Natural killer cell (primary cell): ENCODE measurements around the gene AMDHD1. TPM values are rescaled to one million over a fixed set of nuclear protein-coding genes. Genes with fewer than 3 reads are reported as not detected.

Experiments used
- ATAC-seq, 3 donors: fragments of 150-1000 bp in 2 of 3; fragments of 200-7000 bp in 1 of 3; cut with Tn5 transposase; 1 replicate in 1 of 3; 2 replicates in 2 of 3; pipeline ENCODE4 v1.10.0; 2021; ENCODE audit warnings: mild to moderate bottlenecking in 2 of 3, moderate library complexity in 2 of 3
- DNase-seq, 2 donors: peaks; one replicate each; pipeline versions ENCODE4 v3.0.0 to v3.0.0-alpha.2; 2013 to 2021; ENCODE audit warnings: mixed read lengths in 1 of 2
- H3K27ac ChIP-seq: one replicate; pipeline ENCODE4 v1.5.1; 2013; ENCODE audit warnings: mild to moderate bottlenecking, low read length
- H3K27me3 ChIP-seq: one replicate; pipeline ENCODE4 v1.6.1; 2013; ENCODE audit warnings: low read length; ENCODE audit not compliant: control insufficient read depth, insufficient read depth
- H3K36me3 ChIP-seq: one replicate; pipeline ENCODE4 v1.6.1; 2013; ENCODE audit warnings: low read length; ENCODE audit not compliant: control insufficient read depth, insufficient read depth
- H3K4me1 ChIP-seq: one replicate; pipeline ENCODE4 v1.6.1; 2013; ENCODE audit warnings: low read length; ENCODE audit not compliant: control insufficient read depth, insufficient read depth
- H3K4me3 ChIP-seq: one replicate; pipeline ENCODE4 v1.5.1; 2013; ENCODE audit warnings: low read length
- H3K9me3 ChIP-seq: one replicate; pipeline ENCODE4 v1.6.1; 2013; ENCODE audit warnings: low read length; ENCODE audit not compliant: control insufficient read depth, insufficient read depth
- H3K27ac Mint-ChIP-seq, 2 donors: one replicate each; pipeline ENCODE4 v1.8.0; 2022; ENCODE audit warnings: mild to moderate bottlenecking in 2 of 2, mixed read lengths in 2 of 2, moderate library complexity in 1 of 2
- H3K27me3 Mint-ChIP-seq, 2 donors: one replicate each; pipeline ENCODE4 v1.8.0; 2022; ENCODE audit warnings: low read depth in 2 of 2, mixed read lengths in 2 of 2
- H3K36me3 Mint-ChIP-seq: one replicate; pipeline ENCODE4 v1.8.0; 2022; ENCODE audit warnings: mixed read lengths
- H3K4me1 Mint-ChIP-seq, 2 donors: one replicate each; pipeline ENCODE4 v1.8.0; 2022; ENCODE audit warnings: mixed read lengths in 2 of 2
- H3K4me3 Mint-ChIP-seq: one replicate; pipeline ENCODE4 v1.8.0; 2022; ENCODE audit warnings: mild to moderate bottlenecking, moderate library complexity, mixed read lengths
- H3K9me3 Mint-ChIP-seq, 2 donors: one replicate each; pipeline ENCODE4 v1.8.0; 2022; ENCODE audit warnings: mixed read lengths in 2 of 2
- WGBS: methylation state at CpG from one replicate; pipeline ENCODE4 v1.1.7; 2013; ENCODE audit warnings: missing lambda C conversion rate; ENCODE audit not compliant: insufficient coverage; 5-methylcytosine and 5-hydroxymethylcytosine counted together
- intact Hi-C: fragments of 100-400 bp; cut with micrococcal nuclease; formaldehyde crosslinking; loops from one replicate; pipeline ENCODE4 v1.14.2; 2022
- total RNA-seq, 4 donors: library from RNA; stranded (reverse); fragments of 120-200 nt in 1 of 4; gene quantifications; one replicate each; pipeline versions ENCODE4 v1.2.3 to v1.2.4, GENCODE V29; 2013 to 2022
- TF ChIP-seq, protein P1 (sequence below): fragments of 200-600 bp; IDR thresholded peaks from one replicate; pipeline ENCODE4 v1.8.0; 2022; ENCODE audit warnings: antibody characterized with exemption

Gene AMDHD1
- total RNA-seq, 3 donors from 2014 or later (not counting 1 experiment from before 2014, with no cell fraction given), result 1.2 to 1.6 (median 1.4) TPM

DNA sequence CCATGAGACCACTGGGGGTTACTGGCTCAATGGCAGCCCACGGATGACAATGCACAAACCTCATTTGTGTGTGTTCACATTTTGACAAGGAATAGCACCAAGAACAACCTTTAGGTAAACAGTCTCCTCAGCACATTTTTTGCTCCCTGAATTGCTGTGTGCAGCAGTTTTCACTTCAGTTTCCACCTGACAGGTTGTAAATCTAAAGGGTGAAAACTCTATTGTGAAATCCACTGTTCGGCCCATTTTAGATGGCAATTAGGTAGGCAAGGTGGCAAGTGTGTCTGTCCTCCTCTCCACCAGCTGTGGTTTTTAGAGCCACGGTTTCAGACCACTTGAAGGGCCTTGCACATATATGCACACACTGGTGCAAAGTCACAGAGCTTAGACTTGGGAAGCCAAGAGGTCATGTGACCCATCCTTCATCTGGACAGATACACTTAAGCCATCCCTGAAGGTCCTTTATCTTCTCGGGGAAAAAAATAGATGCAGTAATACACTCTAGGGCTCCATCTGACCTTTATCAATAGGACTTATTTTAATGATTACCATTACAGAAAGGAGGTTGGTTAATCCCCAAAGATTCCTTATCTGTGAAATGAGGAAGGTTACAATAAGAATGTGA lies 29.8 kb downstream of the AMDHD1 start:
- DNase-seq (no peak), ATAC-seq (no peak)
- no peaks in the 10 kb centered on the region for H3K4me1 Mint-ChIP-seq
- Histone ChIP-seq H3K4me3 (no peak overlapping the region), H3K9me3 (no peaks in the 10 kb centered on the region), H3K27ac (no peak overlapping the region), H3K27me3 (no peaks in the 10 kb centered on the region), H3K4me1 (no peaks in the 10 kb centered on the region), H3K36me3 (no peaks in the 10 kb centered on the region)
- H3K9me3 Mint-ChIP-seq, result no peaks in the 10 kb centered on the region
- 58% methylated on average over 4 of the region's 4 CpGs for WGBS
- no peaks in the 10 kb centered on the region for H3K27me3 Mint-ChIP-seq
- no peaks in the 10 kb centered on the region for H3K36me3 Mint-ChIP-seq
- no peak overlapping the region for H3K27ac Mint-ChIP-seq
- TF ChIP-seq, protein P1, sequence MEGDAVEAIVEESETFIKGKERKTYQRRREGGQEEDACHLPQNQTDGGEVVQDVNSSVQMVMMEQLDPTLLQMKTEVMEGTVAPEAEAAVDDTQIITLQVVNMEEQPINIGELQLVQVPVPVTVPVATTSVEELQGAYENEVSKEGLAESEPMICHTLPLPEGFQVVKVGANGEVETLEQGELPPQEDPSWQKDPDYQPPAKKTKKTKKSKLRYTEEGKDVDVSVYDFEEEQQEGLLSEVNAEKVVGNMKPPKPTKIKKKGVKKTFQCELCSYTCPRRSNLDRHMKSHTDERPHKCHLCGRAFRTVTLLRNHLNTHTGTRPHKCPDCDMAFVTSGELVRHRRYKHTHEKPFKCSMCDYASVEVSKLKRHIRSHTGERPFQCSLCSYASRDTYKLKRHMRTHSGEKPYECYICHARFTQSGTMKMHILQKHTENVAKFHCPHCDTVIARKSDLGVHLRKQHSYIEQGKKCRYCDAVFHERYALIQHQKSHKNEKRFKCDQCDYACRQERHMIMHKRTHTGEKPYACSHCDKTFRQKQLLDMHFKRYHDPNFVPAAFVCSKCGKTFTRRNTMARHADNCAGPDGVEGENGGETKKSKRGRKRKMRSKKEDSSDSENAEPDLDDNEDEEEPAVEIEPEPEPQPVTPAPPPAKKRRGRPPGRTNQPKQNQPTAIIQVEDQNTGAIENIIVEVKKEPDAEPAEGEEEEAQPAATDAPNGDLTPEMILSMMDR, result no peak
- intact Hi-C loops, result no loop called here
- no peak overlapping the region for H3K4me3 Mint-ChIP-seq

GRCh38 chr12:95974358-95974757 lies 31.2 kb downstream of the AMDHD1 start:
- ATAC-seq (no peak), DNase-seq (no peak)
- no peaks in the 10 kb centered on the region for H3K4me1 Mint-ChIP-seq
- H3K36me3 ChIP-seq, result no peaks in the 10 kb centered on the region
- no peak overlapping the region for H3K4me3 Mint-ChIP-seq
- intact Hi-C loops, result no loop called here
- H3K9me3 ChIP-seq, result no peaks in the 10 kb centered on the region
- H3K27ac Mint-ChIP-seq, result no peak overlapping the region
- WGBS, result 94% methylated on average over 2 of the region's 2 CpGs
- TF ChIP-seq, protein P1, result no peak
- no peaks in the 10 kb centered on the region for H3K27me3 Mint-ChIP-seq
- H3K4me3 ChIP-seq, result no peak overlapping the region
- no peaks in the 10 kb centered on the region for H3K27me3 ChIP-seq
- no peaks in the 10 kb centered on the region for H3K9me3 Mint-ChIP-seq
- no peaks in the 10 kb centered on the region for H3K4me1 ChIP-seq
- no peak overlapping the region for H3K27ac ChIP-seq
- no peaks in the 10 kb centered on the region for H3K36me3 Mint-ChIP-seq

DNA sequence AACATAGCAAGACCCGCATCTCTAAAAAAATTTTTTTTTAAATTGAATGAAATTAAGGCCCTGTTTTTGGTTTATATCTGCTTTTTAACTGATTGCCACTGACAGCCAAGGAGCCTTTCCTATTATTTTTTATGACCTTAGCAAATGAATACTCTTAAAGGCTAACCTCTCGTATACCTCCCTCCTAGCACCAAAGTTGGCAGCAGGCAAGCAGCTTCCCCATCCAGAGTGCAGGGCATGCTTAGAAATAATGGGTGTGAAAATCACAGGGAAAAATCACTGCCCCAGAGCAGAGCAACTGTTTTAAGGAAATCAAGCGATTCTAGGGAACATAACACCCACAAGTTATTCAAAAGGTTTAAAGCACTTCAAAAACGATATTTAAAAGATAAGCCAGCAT lies 32.4 kb downstream of the AMDHD1 start:
- Histone ChIP-seq H3K27me3 (no peaks in the 10 kb centered on the region), H3K27ac (no peak overlapping the region), H3K36me3 (no peaks in the 10 kb centered on the region), H3K4me1 (no peaks in the 10 kb centered on the region), H3K4me3 (no peak overlapping the region), H3K9me3 (no peaks in the 10 kb centered on the region)
- TF ChIP-seq, protein P1, result no peak
- 90% methylated on average over 3 of the region's 4 CpGs for WGBS
- intact Hi-C loops, result no loop called here
- no peaks in the 10 kb centered on the region for H3K9me3 Mint-ChIP-seq
- no peaks in the 10 kb centered on the region for H3K27me3 Mint-ChIP-seq
- no peaks in the 10 kb centered on the region for H3K36me3 Mint-ChIP-seq
- no peaks in the 10 kb centered on the region for H3K4me1 Mint-ChIP-seq
- ATAC-seq (no peak), DNase-seq (no peak)
- no peak overlapping the region for H3K27ac Mint-ChIP-seq
- no peak overlapping the region for H3K4me3 Mint-ChIP-seq

GRCh38 chr12:95976416-95976832 lies 33.3 kb downstream of the AMDHD1 start:
- TF ChIP-seq, protein P1, result no peak
- H3K4me3 Mint-ChIP-seq, result no peak overlapping the region
- DNase-seq (no peak), ATAC-seq (no peak)
- 91% methylated on average over 8 of the region's 8 CpGs for WGBS
- Histone ChIP-seq H3K4me1 (no peaks in the 10 kb centered on the region), H3K27ac (no peak overlapping the region), H3K4me3 (no peak overlapping the region), H3K36me3 (no peaks in the 10 kb centered on the region), H3K27me3 (no peaks in the 10 kb centered on the region), H3K9me3 (no peaks in the 10 kb centered on the region)
- intact Hi-C loops, result no loop called here
- H3K9me3 Mint-ChIP-seq, result no peaks in the 10 kb centered on the region
- H3K36me3 Mint-ChIP-seq, result no peaks in the 10 kb centered on the region
- no peaks in the 10 kb centered on the region for H3K4me1 Mint-ChIP-seq
- H3K27ac Mint-ChIP-seq, result no peak overlapping the region
- no peaks in the 10 kb centered on the region for H3K27me3 Mint-ChIP-seq
